Panc1 (cell line): Measurements from ENCODE around the gene MAP3K13. TPM values are rescaled to one million over a fixed set of nuclear protein-coding genes. Genes with fewer than 3 reads are reported as not detected.

Experiments used
- ATAC-seq: fragments of 200-7000 bp; cut with Tn5 transposase; 2 replicates; pipeline ENCODE4 v1.9.1; 2020; ENCODE audit warnings: mild to moderate bottlenecking, moderate library complexity
- BruUV-seq: library from RNA; stranded (reverse); fragments of 400-500 nt; replicated peaks from 2 replicates; lab custom pipeline; 2021; lab: Mats Ljungman, UMichigan
- CTCF ChIA-PET: fragments of 300-600 bp; sonication (Branson Sonifier 250); formaldehyde crosslinking; loops from one replicate; lab custom pipeline; 2022; ENCODE audit warnings: antibody characterized with exemption; lab: Charles Lee
- POLR2A ChIA-PET: fragments of 300-600 bp; sonication (Branson Sonifier 250); formaldehyde crosslinking; loops from one replicate; lab custom pipeline; 2022; ENCODE audit warnings: antibody characterized with exemption; lab: Charles Lee
- DNase-seq: peaks from one replicate; pipeline ENCODE4 v3.0.0-alpha.2; 2010; ENCODE audit warnings: low read depth, low spot score
- H3K27ac ChIP-seq: 2 replicates; pipeline ENCODE4 v1.5.1; 2011; ENCODE audit warnings: mild to moderate bottlenecking, low read length, inconsistent platforms
- H3K27me3 ChIP-seq: fragments of 200-500 bp; sonication (Bioruptor generic); 2 replicates; pipeline ENCODE4 v1.6.0; 2014; ENCODE audit warnings: low read length, inconsistent platforms; ENCODE audit not compliant: control insufficient read depth, insufficient read depth
- H3K36me3 ChIP-seq: fragments of 200-500 bp; sonication (Bioruptor generic); 2 replicates; pipeline ENCODE4 v1.5.1; 2014; ENCODE audit warnings: inconsistent platforms, mild to moderate bottlenecking, low read length, moderate library complexity; ENCODE audit not compliant: control insufficient read depth, insufficient read depth
- H3K4me1 ChIP-seq: 2 replicates; pipeline ENCODE4 v1.5.1; 2011; ENCODE audit warnings: inconsistent platforms, mild to moderate bottlenecking, low read length, moderate library complexity; ENCODE audit not compliant: control insufficient read depth, insufficient read depth
- H3K4me3 ChIP-seq, 2 experiments: 2 replicates each; pipeline ENCODE4 v1.5.1; 2011 to 2012; ENCODE audit warnings: low read depth in 2 of 2, low read length in 2 of 2, mild to moderate bottlenecking in 2 of 2, inconsistent platforms in 1 of 2, moderate library complexity in 1 of 2
- H3K9me3 ChIP-seq: fragments of 200-500 bp; sonication (Bioruptor generic); 2 replicates; pipeline ENCODE4 v1.5.1; 2014; ENCODE audit warnings: low read depth, mild to moderate bottlenecking, inconsistent platforms, low read length, moderate library complexity; ENCODE audit not compliant: control insufficient read depth, insufficient read depth
- CTCF ChIP-seq: fragments of 450-650 bp; IDR thresholded peaks from 2 replicates; pipeline ENCODE4 v1.5.1; 2017; ENCODE audit warnings: mild to moderate bottlenecking
- POLR2AphosphoS5 ChIP-seq: IDR thresholded peaks from 2 replicates; pipeline ENCODE4 v1.6.1; 2012; ENCODE audit warnings: mild to moderate bottlenecking, low read depth, low read length, moderate library complexity
- REST ChIP-seq, 2 experiments: IDR thresholded peaks; 2 replicates each; pipeline ENCODE4 v1.6.1; 2011 to 2012; ENCODE audit warnings: low read depth in 2 of 2, control low read depth in 1 of 2, low read length in 1 of 2, mild to moderate bottlenecking in 1 of 2, moderate library complexity in 1 of 2; ENCODE audit not compliant: insufficient read depth in 1 of 2
- SIN3A ChIP-seq: IDR thresholded peaks from 2 replicates; pipeline ENCODE4 v1.6.1; 2012; ENCODE audit warnings: low read depth, mild to moderate bottlenecking, low read length, moderate library complexity, borderline replicate concordance; ENCODE audit not compliant: insufficient read depth
- TCF7L2 ChIP-seq: IDR thresholded peaks from 2 replicates; pipeline ENCODE4 v1.6.1; 2011; ENCODE audit warnings: mild to moderate bottlenecking, low read depth, low read length, inconsistent platforms
- in situ Hi-C: cut with HindIII; loops from 2 replicates; pipeline ENCODE4 v1.10.0; 2016; ENCODE audit warnings: low sequenced_read_pairs, low pct_unique_long_range_greater_than_20kb
- intact Hi-C: fragments of 100-400 bp; cut with micrococcal nuclease; formaldehyde crosslinking; loops from one replicate; pipeline ENCODE4 v1.10.0; 2022; ENCODE audit not compliant: unreplicated experiment
- total RNA-seq: library from RNA; stranded (reverse); gene quantifications from one replicate; pipeline ENCODE4 v1.2.1, GENCODE V29; 2021; ENCODE audit not compliant: unreplicated experiment

MAP3K13 gene
- total RNA-seq, 1 experiment from 2014 or later, result 26.6 TPM

DNA sequence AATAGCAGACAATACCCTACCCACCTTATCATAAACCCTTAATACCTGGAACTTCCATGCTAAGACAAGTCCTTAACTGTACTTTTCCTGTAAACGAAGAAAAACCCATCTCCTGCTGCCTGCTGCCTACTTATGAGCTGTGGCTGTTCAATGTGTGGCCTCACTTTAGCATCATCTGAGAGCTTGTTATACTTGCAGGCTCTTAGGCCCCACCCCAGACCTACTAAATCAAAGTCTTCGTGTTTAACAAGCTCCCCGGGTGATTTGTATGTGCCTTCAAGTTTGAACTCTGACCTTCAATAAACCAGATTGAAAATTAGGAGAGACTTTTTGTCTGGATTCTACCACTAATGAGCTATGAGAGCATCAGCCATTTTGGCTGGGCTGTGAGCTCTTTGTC, 106.6 kb downstream of the MAP3K13 start:
- BruUV-seq, result no TSS peak
- Histone ChIP-seq H3K36me3 (no peaks in the 10 kb centered on the region), H3K27ac (no peak overlapping the region), H3K9me3 (no peaks in the 10 kb centered on the region), H3K4me1 (no peaks in the 10 kb centered on the region), H3K4me3 (no peak overlapping the region), H3K27me3 (no peaks in the 10 kb centered on the region)
- ChIA-PET POLR2A (no interaction called here), CTCF (no interaction called here)
- ATAC-seq, result no peak
- TF ChIP-seq REST (IDR thresholded peaks at IDR 0.05; ENCODE audit: insufficient read depth in 1 of 2, low read depth in 2 of 2, low read length in 1 of 2) (no peak), SIN3A (no peak), CTCF (no peak), POLR2AphosphoS5 (no peak), TCF7L2 (no peak)
- no peak for DNase-seq
- intact Hi-C loops (loop anchor here (10.0 kb wide), 1 partner anchor 85 kb away; the partner anchor contains the start of gene LIPH), in situ Hi-C loops (no loop called here)

DNA sequence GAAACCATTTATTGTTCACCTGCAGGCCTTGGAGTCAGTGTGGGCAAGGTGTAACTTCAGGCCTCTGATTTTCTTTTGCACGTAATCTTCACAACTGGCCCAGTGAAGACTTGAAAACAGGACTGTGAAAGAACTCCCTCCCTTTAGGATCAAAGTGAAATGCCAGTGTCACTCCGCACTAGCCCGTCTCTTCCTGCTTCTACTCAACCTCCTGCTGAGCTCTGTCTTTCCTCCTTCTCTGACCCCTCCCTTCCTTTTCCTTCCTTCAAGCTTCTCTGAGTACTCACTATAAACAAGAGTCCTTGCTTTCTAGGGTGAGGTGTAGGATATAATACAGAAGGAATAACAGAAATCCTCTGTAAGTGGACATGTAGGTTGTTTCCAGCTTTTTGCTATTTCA, 107.4 kb downstream of the MAP3K13 start:
- ChIA-PET POLR2A (no interaction called here), CTCF (no interaction called here)
- no peak for ATAC-seq

More for the DNA sequence above, 107.4 kb downstream of the MAP3K13 start:
- H3K4me1 ChIP-seq, result no peaks in the 10 kb centered on the region
- no peaks in the 10 kb centered on the region for H3K36me3 ChIP-seq
- H3K27me3 ChIP-seq, result no peaks in the 10 kb centered on the region
- in situ Hi-C loops, result no loop called here
- intact Hi-C loops, result no loop called here
- no TSS peak for BruUV-seq
- no peak for DNase-seq
- H3K4me3 ChIP-seq, result no peak overlapping the region
- TF ChIP-seq POLR2AphosphoS5, result no peak
- TF ChIP-seq SIN3A, result no peak
- TF ChIP-seq CTCF, result no peak
- no peak for TF ChIP-seq REST (IDR thresholded peaks at IDR 0.05; ENCODE audit: insufficient read depth in 1 of 2, low read depth in 2 of 2, low read length in 1 of 2)
- no peak for TF ChIP-seq TCF7L2
- no peak overlapping the region for H3K27ac ChIP-seq
- H3K9me3 ChIP-seq, result no peaks in the 10 kb centered on the region
